ENCODE data around the gene MRPL58. TPM values are rescaled to one million over a fixed set of nuclear protein-coding genes. Genes with fewer than 3 reads are reported as not detected.
"Not testable (repeated sequence)": the region's sequence is repeated elsewhere in the genome, so short reads cannot be mapped to it uniquely, and the experiment has no call there.

MRPL58 gene
- total RNA-seq, 3 donors from 2014 or later (not counting 1 experiment from before 2014, with no cell fraction given) = 9.0 to 15.7 (median 12.9) TPM

DNA sequence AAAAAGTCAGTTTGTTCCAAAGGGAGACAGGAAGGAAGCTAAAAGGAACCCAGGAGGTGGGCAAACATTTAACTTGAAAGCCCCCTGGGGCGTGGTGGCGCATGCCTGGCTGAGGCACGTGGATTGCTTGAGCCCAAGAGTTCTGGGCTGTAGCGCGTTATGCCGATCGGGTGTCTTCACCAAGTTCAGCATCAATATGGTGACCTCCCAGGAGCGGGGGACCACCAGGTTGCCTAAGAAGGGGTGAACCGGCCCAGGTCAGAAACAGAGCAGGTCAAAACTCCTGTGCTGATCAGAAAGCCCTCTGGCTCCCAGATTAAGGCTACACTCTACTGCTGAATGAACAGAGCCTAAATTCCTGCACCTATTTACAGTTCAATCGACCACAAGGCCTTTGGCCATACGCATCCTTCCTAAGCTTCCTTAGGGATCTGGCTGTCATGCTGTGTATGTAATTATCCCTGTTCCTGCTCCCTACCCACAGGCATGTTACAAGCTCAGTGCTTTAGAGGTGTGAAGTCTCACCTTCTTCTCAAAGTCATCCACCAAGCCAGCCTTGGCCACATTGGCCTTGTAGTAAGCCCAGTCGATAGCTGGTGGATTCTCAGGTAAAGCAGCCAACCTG lies 29.3 kb downstream of the MRPL58 start:
- Histone ChIP-seq H3K4me3 (ENCODE audit: low read length) (no peak overlapping the region), H3K27ac (ENCODE audit: low read length) (no peak overlapping the region), H3K27me3 (ENCODE audit: control insufficient read depth, insufficient read depth, low read length) (no peaks in the 10 kb centered on the region), H3K9me3 (ENCODE audit: control insufficient read depth, insufficient read depth, low read length) (no peaks in the 10 kb centered on the region), H3K36me3 (ENCODE audit: control insufficient read depth, insufficient read depth, low read length) (peaks cover 25% of the 10 kb centered on the region), H3K4me1 (ENCODE audit: control insufficient read depth, insufficient read depth, low read length) (peaks cover 9% of the 10 kb centered on the region)
- H3K27ac Mint-ChIP-seq = no peak overlapping the region
- DNase-seq (no peak), ATAC-seq (no peak)
- 95% methylated on average over 12 of the region's 12 CpGs for WGBS (ENCODE audit: insufficient coverage)
- H3K4me3 Mint-ChIP-seq = no peak overlapping the region
- no peaks in the 10 kb centered on the region for H3K9me3 Mint-ChIP-seq
- peaks cover 19 to 21% of the 10 kb centered on the region in 2 donors for H3K4me1 Mint-ChIP-seq
- TF ChIP-seq, protein P1, sequence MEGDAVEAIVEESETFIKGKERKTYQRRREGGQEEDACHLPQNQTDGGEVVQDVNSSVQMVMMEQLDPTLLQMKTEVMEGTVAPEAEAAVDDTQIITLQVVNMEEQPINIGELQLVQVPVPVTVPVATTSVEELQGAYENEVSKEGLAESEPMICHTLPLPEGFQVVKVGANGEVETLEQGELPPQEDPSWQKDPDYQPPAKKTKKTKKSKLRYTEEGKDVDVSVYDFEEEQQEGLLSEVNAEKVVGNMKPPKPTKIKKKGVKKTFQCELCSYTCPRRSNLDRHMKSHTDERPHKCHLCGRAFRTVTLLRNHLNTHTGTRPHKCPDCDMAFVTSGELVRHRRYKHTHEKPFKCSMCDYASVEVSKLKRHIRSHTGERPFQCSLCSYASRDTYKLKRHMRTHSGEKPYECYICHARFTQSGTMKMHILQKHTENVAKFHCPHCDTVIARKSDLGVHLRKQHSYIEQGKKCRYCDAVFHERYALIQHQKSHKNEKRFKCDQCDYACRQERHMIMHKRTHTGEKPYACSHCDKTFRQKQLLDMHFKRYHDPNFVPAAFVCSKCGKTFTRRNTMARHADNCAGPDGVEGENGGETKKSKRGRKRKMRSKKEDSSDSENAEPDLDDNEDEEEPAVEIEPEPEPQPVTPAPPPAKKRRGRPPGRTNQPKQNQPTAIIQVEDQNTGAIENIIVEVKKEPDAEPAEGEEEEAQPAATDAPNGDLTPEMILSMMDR (IDR thresholded peaks at IDR 0.05) = no peak
- no peaks in the 10 kb centered on the region for H3K27me3 Mint-ChIP-seq (ENCODE audit: low read depth in 2 of 2)
- peaks cover 16% of the 10 kb centered on the region for H3K36me3 Mint-ChIP-seq
- intact Hi-C loops (cut with micrococcal nuclease) = no loop called here

DNA sequence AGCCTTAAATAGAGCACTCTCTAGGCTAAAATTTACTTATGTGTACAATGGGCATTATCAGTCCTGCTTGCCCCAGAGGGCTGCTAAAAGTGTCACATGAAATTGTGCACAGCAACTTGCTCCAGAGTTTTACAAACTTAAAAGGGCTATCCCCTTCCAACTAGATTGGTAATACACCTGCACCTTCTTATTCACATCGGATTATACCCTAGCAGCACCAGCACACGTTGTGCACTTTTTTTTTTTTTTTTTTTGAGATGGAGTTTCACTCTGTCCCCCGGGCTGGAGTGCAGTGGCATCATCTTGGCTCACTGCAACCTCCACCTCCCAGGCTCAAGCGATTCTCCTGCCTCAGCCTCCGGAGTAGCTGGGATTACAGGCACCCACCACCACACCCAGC lies 31.3 kb downstream of the MRPL58 start:
- Histone ChIP-seq H3K36me3 (ENCODE audit: control insufficient read depth, insufficient read depth, low read length) (peaks cover 23% of the 10 kb centered on the region), H3K4me1 (ENCODE audit: control insufficient read depth, insufficient read depth, low read length) (peaks cover 19% of the 10 kb centered on the region)
- H3K4me3 ChIP-seq (ENCODE audit: low read length); H3K9me3 Mint-ChIP-seq; H3K4me3 Mint-ChIP-seq; intact Hi-C loops (cut with micrococcal nuclease); H3K27ac Mint-ChIP-seq; H3K27me3 Mint-ChIP-seq (ENCODE audit: low read depth in 2 of 2); ATAC-seq; H3K27ac ChIP-seq (ENCODE audit: low read length); H3K27me3 ChIP-seq (ENCODE audit: control insufficient read depth, insufficient read depth, low read length); DNase-seq; H3K9me3 ChIP-seq (ENCODE audit: control insufficient read depth, insufficient read depth, low read length): not testable (repeated sequence)
- WGBS (ENCODE audit: insufficient coverage) = 80% methylated on average over 3 of the region's 5 CpGs
- peaks cover 12% of the 10 kb centered on the region for H3K36me3 Mint-ChIP-seq
- H3K4me1 Mint-ChIP-seq = peaks cover 31 to 33% of the 10 kb centered on the region in 2 donors

DNA sequence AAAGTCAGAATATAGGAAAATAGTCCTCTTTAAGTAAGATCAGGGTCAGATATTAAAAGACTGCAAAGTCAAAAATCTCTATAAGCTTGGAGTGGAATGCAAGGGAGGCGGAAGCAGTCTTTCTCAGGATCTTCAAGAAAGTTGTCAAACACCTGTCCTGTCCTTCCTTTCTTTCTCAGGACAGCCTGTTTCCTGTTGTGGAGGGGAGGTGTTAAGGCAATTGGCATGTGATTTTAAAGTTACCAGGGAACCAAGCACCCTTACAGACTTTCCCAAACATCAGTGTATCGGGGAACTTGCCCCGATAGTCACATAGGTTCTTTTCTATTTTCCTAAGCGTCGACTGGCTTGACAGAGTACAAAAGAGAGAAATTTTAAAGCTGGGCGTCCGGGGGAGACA lies 32.2 kb downstream of the MRPL58 start:
- peaks cover 16% of the 10 kb centered on the region for H3K36me3 ChIP-seq (ENCODE audit: control insufficient read depth, insufficient read depth, low read length)
- Mint-ChIP-seq H3K27ac (peak overlapping the region in 1 of 2 donors; percentile 60), H3K4me3 (peak overlapping the region; percentile 95), H3K4me1 (peaks cover 33 to 34% of the 10 kb centered on the region in 2 donors), H3K9me3 (no peaks in the 10 kb centered on the region), H3K27me3 (ENCODE audit: low read depth in 2 of 2) (no peaks in the 10 kb centered on the region), H3K36me3 (peaks cover 5% of the 10 kb centered on the region)
- DNase-seq = no peak
- intact Hi-C loops (cut with micrococcal nuclease) = no loop called here
- no peak for ATAC-seq
- H3K27me3 ChIP-seq (ENCODE audit: control insufficient read depth, insufficient read depth, low read length) = no peaks in the 10 kb centered on the region
- TF ChIP-seq, protein P1 (IDR thresholded peaks at IDR 0.05) = no peak
- H3K9me3 ChIP-seq (ENCODE audit: control insufficient read depth, insufficient read depth, low read length) = no peaks in the 10 kb centered on the region
- no peak overlapping the region for H3K27ac ChIP-seq (ENCODE audit: low read length)
- H3K4me3 ChIP-seq (ENCODE audit: low read length) = no peak overlapping the region
- H3K4me1 ChIP-seq (ENCODE audit: control insufficient read depth, insufficient read depth, low read length) = peaks cover 19% of the 10 kb centered on the region
- WGBS (ENCODE audit: insufficient coverage) = 97% methylated on average over 5 of the region's 7 CpGs

DNA sequence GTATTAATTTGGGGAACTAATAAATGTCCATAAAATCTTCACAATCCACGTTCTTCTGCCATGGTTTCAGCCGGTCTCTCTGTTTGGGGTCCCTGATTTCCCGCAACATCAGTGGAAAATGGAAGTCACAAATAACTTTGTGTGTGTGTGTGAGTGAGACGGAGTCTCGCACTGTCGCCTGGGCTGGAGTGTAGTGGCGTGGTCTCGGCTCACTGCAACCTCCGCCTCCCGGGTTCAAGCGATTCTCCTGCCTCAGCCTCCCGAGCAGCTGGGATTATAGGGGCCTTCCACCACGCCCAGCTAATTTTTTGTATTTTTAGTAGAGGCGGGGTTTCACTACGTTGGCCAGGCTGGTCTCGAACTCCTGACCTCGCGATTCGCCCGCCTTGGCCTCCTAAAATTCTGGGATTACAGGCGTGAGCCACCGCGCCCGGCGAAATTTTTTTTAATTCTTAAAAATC lies 33.5 kb downstream of the MRPL58 start:
- Mint-ChIP-seq H3K4me1 (peaks cover 33 to 34% of the 10 kb centered on the region in 2 donors), H3K27ac (peak overlapping the region; percentile 94 to 98), H3K4me3 (peak overlapping the region; percentile 95)
- H3K9me3 ChIP-seq (ENCODE audit: control insufficient read depth, insufficient read depth, low read length); H3K36me3 Mint-ChIP-seq; DNase-seq; H3K9me3 Mint-ChIP-seq; H3K36me3 ChIP-seq (ENCODE audit: control insufficient read depth, insufficient read depth, low read length); H3K27me3 Mint-ChIP-seq (ENCODE audit: low read depth in 2 of 2); H3K27me3 ChIP-seq (ENCODE audit: control insufficient read depth, insufficient read depth, low read length); ATAC-seq: not testable (repeated sequence)
- intact Hi-C loops (cut with micrococcal nuclease) = loop anchor here (2.0 kb wide), 1 partner anchor 33 kb away; the partner anchor contains the start of gene MRPL58
- peak overlapping the region; percentile 92 for H3K4me3 ChIP-seq (ENCODE audit: low read length)
- WGBS (ENCODE audit: insufficient coverage) = 26% methylated on average over 24 of the region's 25 CpGs
- H3K27ac ChIP-seq (ENCODE audit: low read length) = peak overlapping the region; percentile 81
- peaks cover 19% of the 10 kb centered on the region for H3K4me1 ChIP-seq (ENCODE audit: control insufficient read depth, insufficient read depth, low read length)

Data from natural killer cell (primary cell).